Measurements from ENCODE around the gene CCNQ.

CCNQ gene

GRCh38 chrX:153547195-153547594 lies 51.7 kb downstream of the CCNQ start:
- no peak for DNase-seq (ENCODE audit: low read depth)
- H3K4me3 ChIP-seq (replicated peaks; ENCODE audit: low read depth, low read length): no peak overlapping the region
- TF ChIP-seq CTCF (IDR thresholded peaks at IDR 0.05; ENCODE audit: low read length, missing control alignments): no peak

GRCh38 chrX:153546386-153546785 lies 52.6 kb downstream of the CCNQ start:
- H3K4me3 ChIP-seq (replicated peaks; ENCODE audit: low read depth, low read length): no peak overlapping the region
- no peak for DNase-seq (ENCODE audit: low read depth)
- no peak for TF ChIP-seq CTCF (IDR thresholded peaks at IDR 0.05; ENCODE audit: low read length, missing control alignments)

- no peak for DNase-seq (ENCODE audit: low read depth)
- TF ChIP-seq CTCF (IDR thresholded peaks at IDR 0.05; ENCODE audit: low read length, missing control alignments): no peak
These were observed 54.2 kb downstream of the CCNQ start for GRCh38 chrX:153544727-153545126.

GRCh38 chrX:153539979-153540358 lies 59.0 kb downstream of the CCNQ start:
- no peak for DNase-seq (ENCODE audit: low read depth)
- no peak for TF ChIP-seq CTCF (IDR thresholded peaks at IDR 0.05; ENCODE audit: low read length, missing control alignments)
- H3K4me3 ChIP-seq (replicated peaks; ENCODE audit: low read depth, low read length): no peak overlapping the region

More at GRCh38 chrX:153544727-153545126, 54.2 kb downstream of the CCNQ start:
- H3K4me3 ChIP-seq (replicated peaks; ENCODE audit: low read depth, low read length): no peak overlapping the region

GRCh38 chrX:153539171-153539978 lies 59.6 kb downstream of the CCNQ start:
- peak; percentile 67 for DNase-seq (ENCODE audit: low read depth)

GRCh38 chrX:153538424-153538823 lies 60.5 kb downstream of the CCNQ start:
- no peak for TF ChIP-seq CTCF (IDR thresholded peaks at IDR 0.05; ENCODE audit: low read length, missing control alignments)
- no peak for DNase-seq (ENCODE audit: low read depth)
- H3K4me3 ChIP-seq (replicated peaks; ENCODE audit: low read depth, low read length): no peak overlapping the region

More at GRCh38 chrX:153539171-153539978, 59.6 kb downstream of the CCNQ start:
- TF ChIP-seq CTCF (IDR thresholded peaks at IDR 0.05; ENCODE audit: low read length, missing control alignments): peak; percentile 85
- H3K4me3 ChIP-seq (replicated peaks; ENCODE audit: low read depth, low read length): no peak overlapping the region

Measured in fibroblast of pulmonary artery (primary cell).